NCI-H526 (cell line): ENCODE data around the gene SPOCK2.
A peak's percentile ranks its signal among the peaks of the same experiment; 100 is the strongest.

Experiments used
- DNase-seq, 2 experiments: peaks; one replicate each; lab custom pipeline; 2025; lab: John Stamatoyannopoulos, UW

Gene SPOCK2

GRCh38 chr10:72088889-72089575, 681 bp upstream of the SPOCK2 start:
- peak in 1 of 2 experiments; percentile 36 for DNase-seq

GRCh38 chr10:72087392-72087968, 871 bp downstream of the SPOCK2 start:
- DNase-seq: no peak

DNA sequence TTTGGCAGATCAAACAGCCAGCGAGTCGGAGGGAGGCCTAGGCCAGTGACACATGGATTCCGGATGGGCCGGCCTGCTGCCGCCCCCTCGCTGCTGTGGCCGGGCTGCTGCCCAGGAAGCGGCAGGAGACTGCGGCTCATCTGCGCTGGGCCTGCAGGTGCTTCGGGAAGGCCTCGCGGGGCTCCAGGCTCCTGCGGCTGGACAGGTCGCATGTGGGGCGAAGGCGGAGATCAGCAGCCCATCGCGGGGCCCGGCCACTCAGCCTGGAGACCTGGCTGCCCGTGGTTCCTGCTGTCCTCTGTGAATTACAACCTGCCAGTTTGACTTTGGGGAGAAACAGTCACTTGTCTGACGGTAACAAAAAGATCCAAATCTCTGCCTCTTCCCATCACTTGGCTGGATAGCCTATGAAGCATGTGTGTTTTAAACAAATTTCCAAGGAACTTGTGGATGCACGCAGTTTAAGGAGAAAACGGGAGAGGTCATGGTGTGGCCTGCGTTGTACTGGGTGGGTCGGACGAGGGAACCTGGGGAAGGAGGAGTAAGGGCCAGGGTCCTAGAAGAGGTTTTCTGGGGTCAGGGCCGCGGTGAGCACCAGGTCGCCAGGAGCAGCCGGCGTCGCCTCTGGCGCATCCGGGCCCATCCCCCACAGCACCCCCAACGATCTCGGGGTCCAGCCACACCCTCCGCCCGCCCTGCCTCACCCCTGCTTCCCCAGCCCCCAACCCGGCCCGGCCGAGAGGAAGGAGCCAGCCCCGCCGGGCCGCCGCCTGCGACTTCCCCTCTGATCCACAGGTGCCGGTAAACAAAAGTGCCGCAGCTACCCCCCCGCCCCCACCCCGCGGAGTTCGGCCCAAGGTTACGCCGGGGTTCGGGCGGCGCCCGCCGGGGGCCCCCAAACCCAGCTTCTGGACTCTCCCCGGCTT, 1.6 kb downstream of the SPOCK2 start:
- DNase-seq: no peak

- no peak for DNase-seq
Observed at GRCh38 chr10:72085864-72086465, 2.4 kb downstream of the SPOCK2 start.

DNA sequence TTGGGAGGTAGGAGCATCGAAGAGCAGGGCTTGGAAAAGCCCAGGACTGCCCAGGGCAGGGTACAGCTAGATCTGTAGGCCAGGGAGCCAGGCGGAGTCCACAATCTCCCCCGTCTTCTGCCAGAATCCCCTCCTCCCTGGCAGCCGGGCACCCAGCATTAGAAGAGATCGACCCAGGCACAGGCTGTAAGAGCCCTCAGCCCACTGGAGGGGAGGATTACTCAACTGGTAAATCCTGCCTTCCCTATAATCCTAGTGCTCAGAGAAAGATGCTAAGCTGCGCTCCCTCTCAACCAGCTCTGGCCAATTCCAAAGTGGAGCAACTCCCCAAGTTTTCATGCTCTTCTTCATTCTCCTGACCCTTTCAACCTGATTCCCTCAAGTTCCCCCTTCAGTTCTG, 3.2 kb downstream of the SPOCK2 start:
- no peak for DNase-seq

GRCh38 chr10:72083790-72084459, 4.4 kb downstream of the SPOCK2 start:
- DNase-seq: no peak

- DNase-seq: no peak
Observed at GRCh38 chr10:72082856-72083789, 5.2 kb downstream of the SPOCK2 start.

GRCh38 chr10:72081772-72082590, 6.4 kb downstream of the SPOCK2 start:
- no peak for DNase-seq

DNA sequence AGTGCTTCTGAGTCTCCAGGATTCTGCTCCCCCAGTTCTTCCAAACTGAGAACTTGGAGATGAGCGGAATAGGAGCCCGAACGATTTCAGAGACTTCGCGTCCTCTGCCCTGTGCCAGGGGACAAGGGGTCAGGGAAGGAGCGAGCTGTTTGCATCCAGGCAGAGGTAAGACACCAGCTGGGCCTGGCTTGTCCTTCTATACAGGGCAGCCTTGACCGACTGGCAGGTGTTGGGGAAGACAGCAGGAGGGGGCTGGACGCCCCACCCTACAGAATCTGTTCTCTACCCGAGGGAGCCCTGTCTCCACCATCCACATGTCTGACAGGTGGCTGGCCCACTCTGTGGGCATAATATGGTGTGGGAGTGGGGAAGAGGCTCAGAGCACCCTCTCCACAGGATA, 7.1 kb downstream of the SPOCK2 start:
- no peak for DNase-seq

DNA sequence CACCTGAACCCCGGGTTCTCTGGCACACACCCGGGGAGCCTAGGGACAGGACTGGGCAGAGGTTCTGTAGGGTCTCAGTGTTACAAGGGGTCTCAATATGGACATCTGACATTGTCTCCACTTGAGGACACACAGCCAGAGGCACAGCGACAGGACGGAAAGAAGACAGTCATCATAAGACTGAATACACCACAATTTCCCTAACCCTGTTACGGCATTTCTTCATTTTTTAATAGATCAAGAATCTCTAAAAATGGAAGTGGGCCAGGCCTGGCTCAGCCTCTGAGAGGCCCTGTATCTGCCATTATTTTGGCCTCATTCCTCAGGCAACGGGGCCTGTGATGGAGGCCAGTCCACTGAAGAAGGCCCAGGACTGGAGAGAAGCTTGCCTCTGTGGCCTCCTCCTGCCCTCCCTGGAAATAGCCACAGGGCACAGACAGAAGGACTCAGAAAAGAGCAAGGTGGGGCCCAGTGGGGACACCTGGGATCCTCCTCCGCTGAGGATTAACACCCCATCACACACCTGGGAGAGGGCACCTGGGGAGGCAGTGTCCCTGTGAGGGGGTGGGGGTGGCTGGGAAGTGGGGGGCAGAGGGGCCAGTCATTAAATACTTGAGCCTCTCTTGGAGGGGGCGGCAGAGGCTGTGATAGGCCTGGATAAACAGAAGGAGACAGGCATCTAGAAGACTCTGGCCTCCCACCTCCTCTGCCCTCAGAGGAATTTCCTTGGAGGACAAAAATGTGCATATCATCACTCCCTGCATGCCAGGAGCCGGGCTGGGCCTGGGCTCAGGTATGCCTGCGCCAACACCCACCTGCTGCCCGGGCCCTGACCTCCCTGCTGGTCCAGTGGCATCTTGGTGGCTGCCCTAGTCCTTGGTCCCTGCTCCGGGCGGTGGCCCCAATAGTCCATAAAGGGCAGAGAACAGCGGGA, 8.0 kb downstream of the SPOCK2 start:
- DNase-seq: no peak

- no peak for DNase-seq
Observed at GRCh38 chr10:72079356-72079755, 9.0 kb downstream of the SPOCK2 start.

DNA sequence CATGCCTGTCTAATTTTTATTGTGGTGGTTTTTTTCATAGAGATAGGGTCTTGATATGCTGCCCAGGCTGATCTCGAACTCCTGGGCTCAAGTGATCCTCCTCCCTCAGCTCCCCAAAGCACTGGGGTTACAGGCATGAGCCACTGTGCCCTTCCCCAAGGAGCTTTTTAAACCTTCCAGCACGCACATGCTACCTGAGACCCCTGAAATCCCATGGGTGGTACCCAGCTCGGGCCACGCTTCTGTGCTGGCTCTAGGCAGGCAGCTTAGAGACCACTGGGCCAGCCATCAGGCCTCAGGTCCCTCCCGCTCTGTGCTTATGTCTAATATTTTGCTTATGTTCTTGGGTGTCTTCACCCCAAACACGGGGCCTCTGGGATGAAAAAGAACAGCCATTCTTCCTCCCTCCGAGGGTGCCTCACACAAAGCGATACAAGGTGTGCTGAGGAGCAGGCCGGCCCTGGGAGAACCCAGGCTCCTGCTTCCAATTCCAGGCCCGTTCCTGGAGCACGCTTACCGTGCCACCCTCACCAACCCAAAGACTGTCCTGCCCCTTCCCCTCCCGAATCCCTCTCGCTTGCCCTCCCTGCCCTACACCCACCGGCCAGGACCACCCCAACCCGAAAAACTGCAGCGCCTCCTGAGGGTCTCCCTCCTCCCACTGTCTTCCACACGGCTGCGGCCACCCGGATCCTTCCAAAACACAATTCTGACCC, 10.9 kb downstream of the SPOCK2 start:
- no peak for DNase-seq

DNA sequence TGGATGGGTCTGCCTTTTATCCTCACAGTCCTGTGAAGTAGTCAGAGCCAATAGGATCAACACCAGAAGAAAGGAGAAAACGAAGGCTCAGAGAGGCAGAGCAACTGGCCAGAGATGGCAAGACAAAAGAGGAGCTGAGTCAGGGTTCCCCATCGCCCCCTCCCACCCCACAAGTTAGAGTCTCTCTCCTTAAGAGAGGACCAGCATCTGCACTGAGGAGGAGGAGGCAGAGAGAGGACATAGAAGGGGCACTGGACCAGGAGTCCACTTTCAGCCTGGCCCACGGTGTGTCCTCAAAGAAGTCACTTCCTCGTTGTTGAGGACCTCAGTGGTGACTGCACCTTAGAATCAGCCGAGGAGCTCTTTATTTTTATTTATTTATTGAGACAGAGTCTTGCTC, 11.6 kb downstream of the SPOCK2 start:
- no peak for DNase-seq

GRCh38 chr10:72075376-72076115, 12.8 kb downstream of the SPOCK2 start:
- DNase-seq: no peak

- no peak for DNase-seq
Observed at GRCh38 chr10:72074574-72075375, 13.6 kb downstream of the SPOCK2 start.

DNA sequence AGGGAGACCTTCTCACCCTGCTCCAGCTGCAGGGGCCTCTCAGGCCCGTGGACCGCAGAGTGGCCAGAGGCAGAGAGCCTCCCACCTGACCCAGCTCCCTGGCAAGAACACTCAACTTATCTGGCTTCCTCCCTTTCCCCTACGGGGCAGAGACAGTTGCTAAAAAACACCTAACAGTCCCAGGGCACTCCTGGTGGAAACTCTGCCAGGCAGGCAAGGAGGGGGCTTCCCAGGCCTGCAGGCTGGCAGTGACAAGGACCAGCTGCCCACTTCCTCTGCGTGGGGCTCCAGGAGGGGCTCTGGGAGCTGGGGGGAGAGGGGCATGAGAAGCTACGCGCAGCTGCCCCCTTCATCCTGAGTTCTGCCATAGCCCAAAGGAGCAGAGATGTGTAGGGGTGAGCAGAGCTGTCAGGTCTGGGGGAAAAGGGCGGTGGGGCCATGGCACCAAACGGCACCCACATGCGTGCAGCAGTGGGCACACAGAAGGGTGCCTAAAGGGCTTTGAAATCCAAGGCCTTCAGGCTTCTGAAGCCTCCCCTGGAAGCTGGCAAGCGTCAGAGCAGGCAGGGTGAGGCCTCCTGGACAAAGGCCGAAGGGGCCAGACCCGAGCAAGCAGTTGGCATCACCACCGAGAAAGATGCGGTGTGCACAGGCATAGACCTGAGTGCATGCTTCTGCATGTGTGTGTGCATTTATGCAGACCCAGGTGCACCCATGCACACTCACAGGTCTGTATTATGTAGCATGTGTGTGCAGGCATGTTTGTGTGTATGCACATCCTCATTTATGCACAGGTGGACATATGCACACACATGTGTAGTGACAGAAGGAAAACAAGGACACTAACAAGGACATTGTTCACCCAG, 14.4 kb downstream of the SPOCK2 start:
- DNase-seq: no peak
